ENCODE results near the gene MSANTD4. TPM values are rescaled to one million over a fixed set of nuclear protein-coding genes. Genes with fewer than 3 reads are reported as not detected.

The MSANTD4 gene
- polyA plus RNA-seq, 1 of the 3 experiments (the other 2 are of a cell fraction) = 6.2 TPM

- TF ChIP-seq RFX5 (IDR thresholded peaks at IDR 0.05; ENCODE audit: low read length) (0 out of 2 replicates have a peak, but pooled peaks have one; percentile 38), MEF2A (IDR thresholded peaks at IDR 0.05; ENCODE audit: borderline replicate concordance, low read depth) (no peak), ZBTB33 (IDR thresholded peaks at IDR 0.05; ENCODE audit: borderline replicate concordance, low read depth) (0 out of 2 replicates have a peak, but pooled peaks have one; percentile 14), EP300 (IDR thresholded peaks at IDR 0.05; ENCODE audit: borderline replicate concordance in 1 of 2, low read depth in 1 of 2, low read length in 1 of 2) (no peak), SIN3A (IDR thresholded peaks at IDR 0.05; ENCODE audit: borderline replicate concordance, low read depth, low read length) (peak; percentile 17; the same call in 1 of the 2 replicates), USF2 (IDR thresholded peaks at IDR 0.05; ENCODE audit: borderline replicate concordance, low read depth, low read length) (no peak), TEAD4 (IDR thresholded peaks at IDR 0.05; ENCODE audit: borderline replicate concordance, insufficient read depth) (no peak), MXI1 (IDR thresholded peaks at IDR 0.05; ENCODE audit: low read depth, low read length) (peak; percentile 57; the same call in 1 of the 2 replicates)
These were observed at the start of gene MSANTD4 (continued) for GRCh38 chr11:106021967-106022794.

- CTCF ChIA-PET = interaction anchor here (1.6 kb wide), 2 partner anchors 17 to 52 kb away, joined by 3 read pairs; no protein-coding TSS in a partner anchor
- Histone ChIP-seq H3K36me3 (replicated peaks in 1 of 2; ENCODE audit: control insufficient read depth in 1 of 2, insufficient read depth in 2 of 2, low read length in 1 of 2) (peaks cover 0 to 2% of the 10 kb centered on the region in 2 experiments), H3K27me3 (ENCODE audit: insufficient read depth) (no peaks in the 10 kb centered on the region), H3K9me3 (no peaks in the 10 kb centered on the region), H3K27ac (ENCODE audit: low read depth in 2 of 2, low read length in 1 of 2) (no peak overlapping the region), H3K4me2 (no peak overlapping the region), H2AFZ (ENCODE audit: low read depth) (no peak overlapping the region), H3K9me2 (no peaks in the 10 kb centered on the region), H3F3A (replicated peaks; ENCODE audit: insufficient read depth) (no peaks in the 10 kb centered on the region), H3K4me3 (ENCODE audit: low read depth in 2 of 2, low read length in 1 of 2) (no peak overlapping the region), H3K9ac (no peak overlapping the region), H3K79me2 (ENCODE audit: insufficient read depth) (no peaks in the 10 kb centered on the region), H4K20me1 (ENCODE audit: insufficient read depth) (no peaks in the 10 kb centered on the region), H3K4me1 (ENCODE audit: control insufficient read depth in 1 of 2, insufficient read depth in 2 of 2, low read depth in 1 of 2, low read length in 1 of 2) (no peaks in the 10 kb centered on the region; a peak in 1 of 4 replicates)
- POLR2A ChIA-PET = no interaction called here
- 86% methylated on average over 3 of the region's 3 CpGs for WGBS (ENCODE audit: low lambda C conversion rate)
- DNase-seq = no peak
- TF ChIP-seq IRF3 (IDR thresholded peaks at IDR 0.05; ENCODE audit: low read depth, low read length) = no peak
- TF ChIP-seq RAD21 (IDR thresholded peaks at IDR 0.05; ENCODE audit: low read length) = no peak
- TF ChIP-seq REST (IDR thresholded peaks at IDR 0.05; ENCODE audit: low read depth, low read length) = no peak
- no peak for TF ChIP-seq USF1 (IDR thresholded peaks at IDR 0.05; ENCODE audit: borderline replicate concordance, low read depth)
- no peak for TF ChIP-seq RCOR1 (IDR thresholded peaks at IDR 0.05; ENCODE audit: low read length)
- no peak for TF ChIP-seq MXI1 (IDR thresholded peaks at IDR 0.05; ENCODE audit: low read depth, low read length)
- TF ChIP-seq EZH2phosphoT487 (IDR thresholded peaks at IDR 0.05; ENCODE audit: borderline replicate concordance, low read depth) = no peak
- TF ChIP-seq FOXM1 (IDR thresholded peaks at IDR 0.05; ENCODE audit: low read depth) = no peak
- no peak for TF ChIP-seq MEF2A (IDR thresholded peaks at IDR 0.05; ENCODE audit: borderline replicate concordance, low read depth)
- no peak for TF ChIP-seq USF2 (IDR thresholded peaks at IDR 0.05; ENCODE audit: borderline replicate concordance, low read depth, low read length)
- TF ChIP-seq MAX (IDR thresholded peaks at IDR 0.05; ENCODE audit: low read depth) = no peak
- no peak for TF ChIP-seq CHD2 (IDR thresholded peaks at IDR 0.05; ENCODE audit: low read length, partially characterized antibody)
- TF ChIP-seq RFX5 (IDR thresholded peaks at IDR 0.05; ENCODE audit: low read length) = no peak
- no peak for TF ChIP-seq RXRA (IDR thresholded peaks at IDR 0.05; ENCODE audit: borderline replicate concordance, low read depth)
These were observed 48.6 kb upstream of the MSANTD4 start for GRCh38 chr11:106070606-106071005.

Data from SK-N-SH (cell line).